HG03442 (cell line): ENCODE measurements around the gene FMN2.

Experiments
- ATAC-seq: cut with Tn5 transposase; IDR thresholded peaks from one replicate; pipeline ENCODE4 v1.9.1; 2021; ENCODE audit warnings: mild to moderate bottlenecking, moderate library complexity; ENCODE audit not compliant: unreplicated experiment

The FMN2 gene

DNA sequence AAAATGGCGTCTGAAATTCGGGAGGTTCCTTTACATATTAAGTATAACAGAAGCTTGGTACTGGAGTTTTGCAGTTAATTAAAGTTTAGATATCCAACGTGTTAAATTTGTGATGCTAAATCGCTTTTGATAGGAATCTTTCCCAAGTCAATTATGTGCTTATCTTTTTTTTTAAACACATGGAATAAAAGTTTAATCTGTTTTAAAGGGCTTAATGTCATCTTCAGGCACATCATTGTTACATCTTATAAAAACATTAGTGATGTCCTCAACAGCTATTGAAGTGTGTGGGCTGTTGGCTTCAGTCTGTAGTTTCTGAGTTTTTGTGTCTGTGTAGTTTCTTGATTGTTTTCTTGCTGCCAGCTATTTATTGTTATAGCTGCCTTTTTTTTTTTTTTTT is 5.3 kb downstream of the FMN2 start:
- ATAC-seq = no peak

DNA sequence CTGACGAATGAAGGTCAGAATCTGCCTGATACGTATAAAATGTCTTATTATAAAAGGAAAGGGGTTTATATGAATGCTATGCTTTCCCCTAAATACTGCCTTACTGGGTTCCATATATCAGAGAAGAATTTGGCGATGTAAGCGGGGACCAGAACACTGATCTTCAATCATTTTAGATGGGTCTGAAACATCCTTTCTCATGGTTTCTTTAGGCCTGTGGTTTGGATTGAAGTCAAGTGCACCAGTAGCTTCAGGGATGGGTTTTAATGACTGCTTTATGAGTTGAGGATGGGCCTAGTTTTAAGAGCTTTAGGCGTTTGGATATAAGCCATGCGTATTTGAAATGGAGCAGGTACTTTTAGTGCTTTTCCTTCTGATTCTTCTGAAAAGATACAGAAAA is 6.9 kb downstream of the FMN2 start:
- ATAC-seq = no peak

DNA sequence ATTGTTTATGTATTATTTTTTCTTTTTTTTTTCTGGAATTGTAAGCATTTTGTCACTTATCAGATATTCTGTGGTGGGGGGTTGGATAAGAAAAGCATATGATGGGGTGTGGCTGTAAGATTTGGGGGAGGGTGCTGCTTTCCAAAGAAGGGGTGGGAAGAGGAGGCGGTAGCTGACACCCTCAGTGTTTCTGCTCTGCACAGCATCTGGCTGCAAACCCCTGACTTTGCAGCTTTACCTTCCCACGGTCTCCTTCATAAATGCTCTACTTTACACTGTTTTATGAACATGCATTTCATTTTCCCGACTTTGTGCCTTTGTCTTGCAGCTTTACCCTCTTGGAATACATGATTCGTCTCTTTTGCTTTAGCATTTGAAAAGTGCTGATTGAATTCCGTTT is 7.6 kb downstream of the FMN2 start:
- no peak for ATAC-seq

DNA sequence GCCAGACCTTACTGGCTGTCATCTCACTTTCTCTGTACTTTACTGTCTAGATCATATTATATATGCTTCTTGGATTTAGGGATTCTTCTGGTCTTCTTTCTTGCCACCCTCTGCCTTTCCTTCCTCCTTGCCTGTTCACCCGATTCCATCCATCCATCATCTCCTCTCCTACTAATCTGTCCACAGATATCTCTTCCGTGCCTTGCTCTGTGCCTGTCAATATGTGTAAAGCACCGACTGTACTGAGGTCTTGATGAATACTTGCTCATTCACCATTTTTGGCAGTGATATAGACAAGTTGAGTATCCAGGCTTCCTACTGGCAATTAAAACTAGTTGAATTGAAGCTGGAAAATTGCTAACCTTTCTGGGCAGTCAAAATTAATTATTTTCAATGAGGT is 8.1 kb downstream of the FMN2 start:
- ATAC-seq = no peak

DNA sequence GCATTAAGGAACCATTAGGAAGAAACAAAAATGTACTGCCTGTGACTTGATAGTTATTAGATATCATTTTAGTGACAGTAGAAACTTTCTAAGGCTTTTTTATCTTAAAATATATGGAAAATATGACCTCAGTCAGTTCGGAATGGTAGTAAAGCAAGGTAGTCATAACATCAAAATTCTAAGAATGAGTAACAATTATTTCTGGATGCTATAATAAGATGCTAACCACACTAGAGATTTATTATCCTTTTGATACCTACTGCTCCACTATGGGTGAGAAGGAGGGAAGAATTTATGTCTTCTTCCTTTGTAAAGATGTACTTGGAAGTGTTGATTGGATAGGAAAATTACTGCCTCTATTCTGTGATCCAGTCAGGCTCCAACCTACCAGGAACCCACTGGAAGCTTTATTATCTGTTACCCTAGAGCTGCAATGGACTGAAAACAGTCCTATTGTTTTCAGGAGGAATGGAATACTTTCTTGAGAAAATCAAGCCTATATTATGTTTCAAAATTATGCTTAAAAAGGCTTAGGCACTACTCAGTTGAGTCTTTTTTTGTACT is 8.8 kb downstream of the FMN2 start:
- no peak for ATAC-seq

DNA sequence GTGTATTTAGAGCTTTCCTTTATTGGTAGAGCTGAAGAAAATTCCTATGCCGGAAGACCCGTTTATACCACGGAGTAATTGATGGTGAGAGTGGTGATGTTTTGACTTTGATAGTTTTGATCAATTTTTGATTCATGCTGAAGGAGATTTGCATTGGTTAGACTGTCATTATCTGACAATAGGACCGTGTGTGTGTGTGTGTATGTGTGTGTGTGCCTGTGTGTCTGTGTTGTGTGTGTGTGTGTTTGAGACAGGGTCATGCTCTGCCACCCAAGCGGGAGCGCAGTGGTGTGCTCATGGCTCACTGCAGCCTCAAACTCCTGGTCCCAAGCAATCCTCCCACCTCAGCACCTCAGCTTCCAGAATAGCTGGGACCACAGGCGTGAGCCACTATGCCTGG is 9.6 kb downstream of the FMN2 start:
- no peak for ATAC-seq

DNA sequence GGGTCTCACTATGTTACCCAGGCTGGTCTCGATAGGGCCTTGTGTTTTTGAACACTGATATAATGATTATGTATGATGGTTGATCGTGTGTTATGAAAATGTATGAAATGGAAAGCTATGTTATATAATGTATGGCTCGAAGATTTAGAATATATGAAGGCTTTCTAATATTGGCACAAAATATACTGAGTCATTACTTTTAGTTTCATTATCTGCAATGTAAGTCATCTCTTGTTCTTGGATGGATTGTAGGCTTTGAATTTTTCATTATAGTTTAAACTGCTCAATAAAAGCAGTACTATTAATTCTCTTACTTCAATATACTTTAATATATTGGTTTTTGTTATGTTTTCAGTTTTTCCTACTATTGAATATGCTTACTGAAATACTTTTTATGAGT is 10.1 kb downstream of the FMN2 start:
- no peak for ATAC-seq

DNA sequence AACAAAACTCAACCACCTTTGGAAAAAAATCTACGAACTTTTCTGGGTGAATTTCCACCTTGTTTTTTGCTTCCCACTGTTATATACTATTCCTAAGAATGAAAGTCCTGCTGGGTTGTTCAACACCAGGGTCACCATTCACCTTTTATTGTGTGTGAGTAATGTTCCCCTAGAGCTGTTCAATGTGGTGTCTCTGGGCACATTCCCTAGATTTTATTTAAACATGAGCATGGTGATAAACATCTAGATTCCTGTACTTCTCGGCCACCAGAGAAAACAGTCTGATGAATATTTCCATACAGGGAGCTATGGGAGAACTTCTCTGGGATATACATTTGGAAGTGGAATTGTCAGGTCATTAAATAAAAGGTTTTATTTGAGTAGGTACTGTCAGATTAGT is 13.0 kb downstream of the FMN2 start:
- no peak for ATAC-seq

DNA sequence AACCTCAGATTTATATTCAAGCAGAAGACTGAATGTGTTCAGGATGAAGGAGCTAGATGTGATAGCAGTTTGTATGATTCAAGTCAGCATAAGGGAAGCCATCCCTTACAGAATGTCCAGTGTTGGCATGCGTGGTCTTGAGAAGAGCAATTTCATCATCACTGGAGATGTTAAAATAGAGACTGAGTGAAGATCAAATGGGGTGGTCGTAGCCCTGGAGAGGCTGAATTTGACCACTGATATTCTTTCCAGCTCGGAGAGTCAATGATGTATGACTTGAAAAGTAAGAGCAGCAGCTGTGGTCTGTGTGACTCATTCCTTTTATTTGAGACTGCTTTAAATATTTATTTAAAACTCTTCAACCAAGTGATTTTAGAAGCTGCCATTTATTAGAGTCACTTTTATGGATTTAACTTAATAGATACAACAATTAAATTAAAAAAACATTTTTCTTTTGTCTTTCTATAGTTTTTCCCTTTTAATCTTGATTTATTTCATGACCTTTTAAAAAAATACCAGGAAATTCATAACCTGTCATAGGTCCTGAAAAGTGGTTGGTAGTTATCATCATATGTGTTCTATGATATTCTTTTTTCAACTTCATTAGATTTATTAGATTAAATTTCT is 15.5 kb downstream of the FMN2 start:
- ATAC-seq = no peak

DNA sequence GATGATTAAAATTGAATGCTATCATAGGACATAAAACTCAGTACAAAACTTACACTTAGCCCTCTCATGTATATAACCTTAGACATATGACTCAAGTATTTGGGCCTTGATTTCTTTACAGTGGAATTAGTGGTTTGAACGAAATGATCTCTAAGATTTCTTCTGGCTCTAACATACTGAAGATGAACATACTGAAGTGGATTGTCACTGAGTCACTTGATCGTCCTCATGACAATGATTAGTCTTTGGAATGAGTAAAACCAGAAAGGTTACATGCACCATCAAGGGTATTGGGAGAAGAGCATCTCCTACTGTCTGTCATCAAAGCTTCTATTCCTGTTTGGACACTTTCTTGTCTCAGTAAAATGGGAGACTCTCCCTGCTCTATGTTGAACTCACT is 17.4 kb downstream of the FMN2 start:
- no peak for ATAC-seq

DNA sequence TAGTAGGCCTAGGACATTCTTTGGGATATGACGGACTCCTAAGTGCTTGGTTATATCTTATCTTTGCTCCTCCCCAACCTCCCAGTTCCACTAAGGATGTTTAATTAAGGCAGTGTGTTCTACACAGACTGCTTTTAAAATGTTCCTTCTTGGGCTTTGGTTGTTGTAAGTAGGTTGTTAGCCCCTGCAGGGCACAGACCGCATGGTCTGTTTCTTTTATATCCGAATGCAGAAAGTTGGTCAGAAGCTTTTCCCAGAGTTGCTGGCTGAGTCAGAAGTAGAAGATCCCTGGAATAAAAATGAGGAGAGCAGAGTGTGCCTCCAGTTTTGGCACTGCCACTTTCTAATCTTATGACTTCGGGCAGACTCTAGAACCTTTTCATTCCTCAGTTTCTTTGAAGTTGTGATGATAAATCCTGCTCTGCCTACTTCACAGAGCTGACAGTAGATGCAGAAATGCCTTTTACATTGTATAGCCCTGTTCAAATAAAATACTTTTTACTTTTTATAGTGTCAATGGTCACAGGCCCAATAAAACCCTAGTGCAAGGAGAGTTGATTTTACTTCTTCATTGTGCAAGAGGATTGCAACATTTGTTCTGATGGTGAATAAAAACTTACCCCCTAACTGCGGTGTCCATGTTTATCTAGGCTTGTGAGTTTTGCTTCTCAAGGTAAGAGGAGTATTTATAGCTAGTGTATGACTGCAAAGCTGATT is 18.4 kb downstream of the FMN2 start:
- ATAC-seq = no peak

DNA sequence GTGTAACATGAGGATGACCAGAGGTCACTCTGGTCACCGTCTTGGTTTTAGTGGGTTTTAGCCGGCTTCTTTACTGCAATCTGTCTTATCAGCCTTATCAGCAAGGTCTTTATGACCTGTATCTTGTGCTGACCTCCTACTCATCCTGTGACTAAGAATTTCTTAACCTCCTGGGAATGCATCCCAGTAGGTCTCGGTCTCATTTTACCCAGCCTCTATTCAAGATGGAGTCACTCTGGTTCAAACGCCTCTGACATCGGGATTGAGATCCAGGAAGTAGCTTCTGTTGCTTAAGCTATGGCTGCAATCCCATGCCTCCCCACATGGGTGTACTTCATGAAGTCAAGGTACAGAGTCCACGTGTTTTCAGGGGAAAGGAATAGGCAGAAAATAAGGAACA is 19.9 kb downstream of the FMN2 start:
- no peak for ATAC-seq

DNA sequence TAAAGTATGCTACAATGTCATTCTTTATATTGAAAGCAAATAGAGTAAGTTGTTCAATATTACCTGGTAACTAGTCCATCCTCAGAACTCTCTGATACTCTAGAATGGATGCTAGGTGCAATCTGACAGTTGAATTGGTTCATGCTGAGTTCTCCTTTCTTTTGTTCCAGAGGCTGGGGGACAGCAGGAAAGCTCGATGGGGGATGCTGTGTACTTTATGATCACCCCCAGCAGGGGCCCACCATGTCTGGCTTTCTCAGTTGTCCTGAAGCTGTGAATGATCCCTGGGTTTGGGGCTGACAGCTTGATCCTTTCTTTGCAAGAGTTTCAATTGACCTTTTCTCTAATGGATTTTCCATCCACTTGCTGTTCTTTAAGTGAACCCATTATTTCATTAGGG is 22.5 kb downstream of the FMN2 start:
- ATAC-seq = no peak

DNA sequence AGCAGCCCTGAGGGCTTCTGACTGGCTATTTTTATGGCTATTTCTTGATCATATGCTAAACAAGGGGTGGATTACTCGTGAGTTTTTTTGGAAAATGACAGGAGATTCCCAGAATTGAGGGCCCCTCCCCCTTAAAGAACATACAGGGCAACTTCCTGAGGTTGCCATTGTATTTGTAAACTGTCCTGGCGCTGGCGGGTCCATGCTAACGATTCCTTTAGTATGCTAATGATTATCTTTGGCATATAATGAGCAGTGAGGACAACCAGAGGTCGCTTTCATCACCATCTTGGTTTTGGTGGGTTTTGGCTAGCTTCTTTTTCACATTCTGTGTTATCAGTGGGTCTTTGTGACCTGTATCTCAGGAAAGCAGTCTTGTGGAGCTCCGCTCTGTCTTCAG is 24.1 kb downstream of the FMN2 start:
- no peak for ATAC-seq

DNA sequence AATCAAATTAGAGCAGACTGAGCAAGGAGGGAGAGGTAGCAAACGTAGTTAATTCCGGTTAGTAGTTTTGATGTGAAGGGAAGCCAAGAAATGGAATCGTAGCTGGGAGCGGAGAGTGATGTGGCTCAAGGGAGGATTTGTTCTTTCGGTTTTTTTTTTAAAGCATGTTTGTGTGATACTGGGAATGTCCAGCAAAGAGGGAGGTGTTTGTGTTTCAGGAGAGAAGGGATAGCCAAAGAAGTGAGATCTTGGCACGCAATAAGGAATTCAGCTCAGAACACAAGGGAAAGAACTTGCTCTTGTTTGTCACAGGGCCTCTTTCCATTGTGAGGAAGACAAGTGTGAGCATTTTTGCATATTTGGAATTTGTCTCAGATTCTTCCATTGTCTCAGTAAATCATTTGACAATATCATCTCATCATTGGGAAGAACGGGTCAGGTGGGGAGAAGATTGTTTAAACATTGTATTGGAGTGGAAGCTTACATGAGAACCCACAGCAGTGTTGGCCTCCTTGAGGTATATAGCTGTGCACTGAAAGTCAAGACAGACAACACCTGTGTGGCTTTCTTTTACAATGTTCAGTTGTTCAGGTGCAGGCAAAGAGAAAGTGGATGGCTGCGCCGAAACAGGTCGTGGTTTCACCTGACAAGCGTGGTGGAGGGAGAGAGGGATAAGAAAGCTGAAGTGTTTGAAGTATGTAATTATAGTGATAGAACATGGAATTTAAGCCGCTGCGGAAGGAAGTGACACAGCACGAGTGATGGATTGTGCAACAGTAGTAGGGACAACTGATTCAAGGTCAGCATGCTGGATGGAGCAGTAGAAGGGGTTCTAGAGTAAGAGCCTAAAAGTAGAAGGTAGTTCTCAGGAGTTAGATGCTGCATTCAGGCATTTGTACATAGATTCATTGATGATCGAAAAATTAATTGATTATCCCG is 25.4 kb downstream of the FMN2 start:
- no peak for ATAC-seq

DNA sequence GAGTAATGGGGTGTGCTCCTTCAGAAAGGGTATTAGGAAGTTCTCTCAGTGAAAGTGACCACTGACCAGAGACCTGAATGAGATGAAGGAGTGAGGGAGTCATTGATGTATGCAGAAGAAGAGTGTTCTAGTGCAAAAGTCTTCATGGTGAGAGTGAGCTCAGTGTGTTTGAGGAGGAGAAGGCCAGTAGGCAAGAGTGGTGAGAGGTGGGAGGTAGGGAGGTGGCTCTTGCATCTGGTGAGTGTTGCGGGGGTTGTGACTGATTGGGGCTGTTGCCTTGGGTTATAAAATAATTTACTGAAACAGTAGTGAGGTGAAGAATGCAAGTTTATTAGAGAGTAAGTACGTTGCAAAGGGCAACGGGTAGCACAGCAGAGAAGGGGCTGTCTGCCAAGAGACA is 26.2 kb downstream of the FMN2 start:
- no peak for ATAC-seq

DNA sequence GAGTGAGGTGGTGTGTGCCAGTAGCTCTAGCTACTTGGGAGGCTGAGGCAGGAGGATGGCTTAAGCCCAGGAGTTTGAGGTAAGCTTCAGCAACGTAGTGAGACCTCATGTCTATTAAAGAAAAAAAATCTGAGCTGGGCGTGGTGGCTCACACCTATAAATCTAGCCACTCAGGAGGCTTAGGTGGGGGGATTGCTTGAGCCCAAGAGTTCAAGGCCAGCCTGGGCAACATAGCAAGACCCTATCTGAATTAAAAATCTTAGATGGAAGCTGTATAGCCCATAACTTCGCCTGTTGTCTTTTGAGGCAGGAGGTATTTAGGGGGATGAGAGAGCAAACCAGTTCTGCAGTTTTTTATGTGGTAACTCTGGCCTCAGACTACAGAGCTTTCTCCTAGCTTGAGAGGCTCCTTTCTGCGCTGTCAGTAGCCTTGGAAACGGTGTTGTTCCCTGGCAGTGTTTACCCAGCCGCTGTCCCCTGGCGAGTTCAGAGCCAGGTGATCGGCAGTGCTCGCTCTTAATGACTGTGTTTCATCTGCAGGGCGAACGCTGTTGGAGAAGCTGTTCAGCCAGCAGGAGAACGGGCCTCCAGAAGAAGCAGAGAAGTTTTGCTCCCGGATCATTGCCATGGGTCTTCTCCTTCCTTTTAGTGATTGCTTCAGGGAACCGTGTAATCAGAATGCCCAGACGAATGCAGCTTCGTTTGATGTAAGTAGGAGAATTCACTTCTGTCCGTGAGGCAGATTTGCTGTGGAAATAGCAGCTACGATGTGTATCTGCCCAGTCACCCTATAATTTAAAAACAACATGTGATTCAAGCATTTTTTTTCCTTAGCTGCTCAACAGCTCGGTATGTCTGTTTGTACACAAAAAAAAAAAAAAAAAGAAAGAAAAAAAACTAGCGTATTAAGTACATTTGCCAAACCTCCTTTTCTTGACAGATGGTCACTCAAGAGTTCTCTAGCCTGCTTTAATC is 31.2 kb downstream of the FMN2 start:
- ATAC-seq = no peak

DNA sequence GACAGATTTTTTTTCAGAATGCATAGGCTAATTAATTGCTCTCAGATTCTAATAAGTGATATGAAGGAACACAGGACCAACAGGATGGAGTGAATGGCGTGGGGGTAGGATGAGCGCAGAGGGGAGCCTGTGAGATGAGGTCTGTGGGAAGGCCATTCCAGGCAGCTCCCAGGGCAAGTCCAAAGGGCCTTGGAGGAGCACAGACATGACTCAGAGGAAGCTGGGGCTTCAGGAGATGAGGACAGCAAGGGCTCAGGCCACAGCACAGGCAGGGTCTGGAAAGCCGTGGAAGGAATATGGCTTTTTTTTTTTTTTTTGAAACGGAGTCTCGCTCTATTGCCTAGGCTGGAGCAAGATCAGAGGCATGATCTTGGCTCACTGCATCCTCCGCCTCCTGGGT is 35.1 kb downstream of the FMN2 start:
- no peak for ATAC-seq

DNA sequence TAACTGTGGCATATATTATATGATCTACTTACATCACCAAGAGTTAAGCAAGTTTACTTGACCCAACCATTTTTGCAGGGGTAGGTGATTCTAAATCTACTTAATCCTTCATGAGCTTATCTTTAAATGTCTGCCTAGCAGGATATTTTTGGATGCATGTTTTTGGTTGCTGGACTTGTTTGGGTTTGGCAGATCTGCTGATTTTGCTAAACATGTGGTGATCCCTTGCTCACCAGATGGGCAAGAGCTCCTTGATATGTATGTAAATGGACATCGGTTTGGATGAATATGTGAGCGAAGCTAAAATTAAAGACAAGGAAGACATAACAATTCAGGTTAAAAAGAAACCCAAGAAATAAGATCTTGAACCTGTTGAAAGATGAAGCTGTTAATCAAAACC is 36.7 kb downstream of the FMN2 start:
- no peak for ATAC-seq

DNA sequence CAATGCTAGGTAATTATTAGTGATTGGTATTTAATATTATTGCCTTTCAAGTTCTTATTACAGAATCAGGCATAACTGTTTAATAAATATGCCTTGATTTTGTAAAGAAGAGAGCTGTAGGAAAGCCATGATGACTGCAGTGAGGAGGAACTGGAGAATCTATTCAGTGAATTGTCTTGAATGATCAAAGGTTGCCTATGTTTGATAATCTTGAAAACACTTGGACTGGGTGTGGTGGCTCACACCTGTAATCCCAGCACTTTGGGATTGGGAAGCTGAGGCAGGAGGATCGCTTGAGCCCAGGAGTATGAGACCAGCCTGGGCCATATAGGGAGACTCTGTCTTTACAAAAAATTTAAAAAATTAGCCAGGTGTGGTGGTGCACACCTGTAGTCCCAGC is 42.4 kb downstream of the FMN2 start:
- no peak for ATAC-seq
